Kasumi-1 (cell line): Measurements from ENCODE around the gene SMR3B.

Experiments
- DNase-seq, 2 experiments: peaks; one replicate each; lab custom pipeline; 2025; lab: John Stamatoyannopoulos, UW

Gene SMR3B

GRCh38 chr4:70382691-70383181 is at the start of gene SMR3B:
Gene SMR3B, plus strand, starts transcription at chr4:70383131. Its CDS starts 1,380 bp downstream, at chr4:70384511.
- DNase-seq: no peak

DNA sequence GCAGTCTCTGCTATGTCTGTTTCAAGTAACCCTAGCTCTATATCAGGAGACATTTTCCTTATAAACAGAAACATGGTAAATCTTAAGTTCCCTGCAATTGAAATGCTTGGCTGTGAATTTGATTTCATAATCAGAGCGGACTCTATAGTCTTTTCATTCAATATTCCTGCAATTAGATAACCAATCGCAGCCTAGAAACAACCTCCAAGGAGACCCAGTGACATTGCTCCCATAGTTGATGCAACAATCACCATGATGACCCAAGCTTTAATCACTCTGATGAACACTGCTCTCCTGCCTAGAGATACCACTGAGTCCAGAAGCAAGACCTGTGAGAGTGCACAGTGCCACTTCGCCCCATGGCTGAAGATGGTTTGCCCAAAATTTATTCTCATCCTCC is 48.2 kb upstream of the SMR3B start, which contains the start of gene CABS1:
CABS1 (plus strand) TSS at position 301 of the 400 bp plus-strand sequence; CDS start at position 360, 59 bp downstream.
- DNase-seq: no peak

DNA sequence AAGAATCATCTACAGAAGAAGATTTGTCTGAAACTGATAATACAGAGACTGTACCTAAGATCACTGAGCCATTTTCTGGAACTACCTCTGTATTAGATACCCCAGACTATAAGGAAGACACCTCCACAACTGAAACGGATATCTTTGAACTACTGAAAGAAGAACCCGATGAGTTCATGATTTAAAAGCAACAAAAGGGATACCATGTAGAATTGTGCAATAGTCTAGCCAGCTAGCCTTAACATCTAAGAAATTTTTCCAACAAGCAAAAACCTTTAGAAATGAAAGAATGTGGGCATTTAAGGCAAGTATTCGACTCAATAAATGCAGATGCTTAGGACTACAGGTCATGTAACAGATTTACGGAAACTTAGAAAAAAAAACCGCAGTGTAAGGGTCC is 46.9 kb upstream of the SMR3B start:
- DNase-seq: no peak

- DNase-seq: no peak
Measured at GRCh38 chr4:70337886-70338420, 45.0 kb upstream of the SMR3B start.

GRCh38 chr4:70356185-70356584 is 26.7 kb upstream of the SMR3B start:
- DNase-seq: no peak

DNA sequence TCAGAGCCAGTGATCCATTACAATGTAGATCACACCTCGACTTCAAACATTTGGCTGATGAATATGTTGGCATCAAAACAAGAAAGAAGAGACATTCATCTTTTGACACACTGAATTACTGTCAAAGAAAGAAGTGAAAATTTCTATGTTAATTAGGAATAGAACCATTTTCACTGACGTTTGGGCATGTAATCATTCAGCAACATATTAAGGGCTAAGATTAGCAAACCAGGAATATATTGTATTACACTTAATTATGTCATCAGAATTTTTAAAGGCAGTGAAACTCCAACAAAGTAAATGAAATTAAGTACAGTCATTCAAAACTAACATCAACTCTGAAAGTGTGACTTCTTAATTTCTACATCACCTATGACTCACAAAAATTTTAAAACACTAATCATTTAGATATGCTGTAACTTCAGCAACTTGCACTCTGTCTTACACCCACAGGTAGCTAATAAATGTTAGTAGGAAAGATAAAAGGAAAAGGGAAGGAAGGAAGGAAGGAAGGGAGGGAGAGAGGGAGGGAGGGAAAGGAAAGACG is 23.7 kb upstream of the SMR3B start:
- no peak for DNase-seq

GRCh38 chr4:70360460-70360859 is 22.5 kb upstream of the SMR3B start, which contains the start of gene SMR3A:
Gene SMR3A, plus strand, starts transcription at chr4:70360760. Its CDS starts 1,356 bp downstream, at chr4:70362116.
- DNase-seq: no peak

- no peak for DNase-seq
Measured at GRCh38 chr4:70364002-70364401, 18.9 kb upstream of the SMR3B start.

- DNase-seq: no peak
Measured at GRCh38 chr4:70365479-70365878, 17.5 kb upstream of the SMR3B start.

DNA sequence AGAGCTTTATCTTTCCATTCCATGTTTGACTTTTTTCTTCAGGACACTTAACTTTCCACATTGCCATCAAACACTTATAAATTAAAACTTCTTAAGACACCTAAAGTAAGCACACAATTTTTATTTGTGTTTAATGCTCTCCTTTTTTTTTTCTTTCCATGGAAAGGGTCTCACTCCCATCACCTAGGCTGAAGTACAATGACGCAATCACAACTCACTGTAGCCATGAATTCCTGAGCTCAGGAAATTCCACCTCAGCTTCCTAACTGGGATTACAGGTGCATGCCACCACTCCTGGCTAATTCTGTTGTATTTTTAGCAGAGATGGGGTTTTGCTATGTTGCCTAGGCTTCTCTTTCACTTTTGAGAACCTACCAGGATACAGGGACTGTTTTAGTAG is 15.1 kb upstream of the SMR3B start:
- no peak for DNase-seq

DNA sequence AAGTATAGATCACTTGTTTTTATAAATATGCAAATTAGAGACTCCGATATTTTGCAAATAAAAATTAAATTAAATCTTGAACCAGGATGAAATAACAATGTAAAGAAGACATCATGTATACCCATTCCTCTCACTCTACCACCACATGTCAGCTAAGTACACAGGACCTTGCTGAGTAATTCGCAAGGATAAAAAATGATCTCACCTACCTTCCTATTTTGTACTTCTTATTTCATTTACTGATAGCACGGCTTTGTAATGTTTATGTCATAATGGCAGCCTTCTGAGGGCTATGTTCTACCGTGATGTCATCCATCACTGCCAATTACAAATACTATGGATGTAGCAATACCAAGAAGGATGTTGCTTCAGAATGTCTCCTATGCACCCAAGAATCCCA is 10.9 kb upstream of the SMR3B start:
- no peak for DNase-seq

DNA sequence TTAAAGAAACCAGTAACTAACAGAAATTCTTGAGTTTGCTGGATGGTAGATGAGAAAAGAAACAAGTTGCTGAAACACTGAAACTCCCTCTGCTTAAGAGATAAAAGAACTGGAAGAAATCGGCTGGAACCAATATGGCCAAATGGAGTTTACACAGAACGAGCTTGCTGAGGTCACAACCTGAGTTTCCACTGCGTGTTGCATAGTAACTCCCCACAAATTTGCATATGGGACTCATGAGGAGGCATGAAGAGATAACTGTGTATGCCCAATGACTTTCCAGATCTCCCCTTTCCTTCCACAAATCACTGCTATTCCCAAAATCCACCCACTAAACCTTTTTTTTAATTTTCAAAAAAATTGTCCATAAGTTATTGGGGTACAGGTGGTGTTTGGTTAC is 10.2 kb upstream of the SMR3B start:
- DNase-seq: no peak

- no peak for DNase-seq
Measured at GRCh38 chr4:70380578-70380977, 2.4 kb upstream of the SMR3B start.

DNA sequence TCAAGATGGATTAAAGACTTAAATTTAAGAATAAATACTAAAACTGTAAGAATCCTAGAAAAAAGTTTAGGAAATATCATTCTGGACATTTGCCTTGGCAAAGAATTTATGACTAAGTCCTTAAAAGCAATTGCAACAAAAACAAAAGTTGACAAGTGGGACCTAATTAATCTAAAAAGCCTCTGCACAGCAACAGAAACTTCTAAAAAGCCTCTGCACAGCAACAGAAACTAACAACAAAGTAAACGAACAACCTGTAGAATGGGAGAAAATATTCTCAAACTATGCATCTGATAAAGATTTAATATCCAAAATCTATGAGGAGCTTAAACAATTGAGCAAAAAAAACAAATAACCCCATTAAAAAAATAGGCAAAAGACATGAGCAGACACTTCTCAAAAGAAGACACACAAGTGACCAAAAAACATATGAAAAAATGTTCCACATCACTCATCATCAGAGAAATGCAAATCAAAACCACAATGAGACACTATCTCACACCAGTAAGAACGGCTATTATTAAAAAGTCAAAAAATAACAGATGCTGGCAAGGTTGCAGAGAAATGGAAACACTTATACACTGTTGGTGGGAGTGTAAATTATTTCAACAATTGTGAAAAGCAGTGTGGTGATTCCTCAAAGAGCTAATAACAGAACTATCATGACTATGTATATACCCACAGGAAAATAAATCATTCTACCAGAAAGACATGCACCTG is 9.3 kb downstream of the SMR3B start:
- no peak for DNase-seq

GRCh38 chr4:70397580-70397979 is 14.6 kb downstream of the SMR3B start, which contains the start of gene OPRPN:
Gene OPRPN, plus strand, starts transcription at chr4:70397940. Its CDS starts 1,346 bp downstream, at chr4:70399286.
- no peak for DNase-seq

- DNase-seq: no peak
Measured at GRCh38 chr4:70399319-70399718, 16.4 kb downstream of the SMR3B start.

DNA sequence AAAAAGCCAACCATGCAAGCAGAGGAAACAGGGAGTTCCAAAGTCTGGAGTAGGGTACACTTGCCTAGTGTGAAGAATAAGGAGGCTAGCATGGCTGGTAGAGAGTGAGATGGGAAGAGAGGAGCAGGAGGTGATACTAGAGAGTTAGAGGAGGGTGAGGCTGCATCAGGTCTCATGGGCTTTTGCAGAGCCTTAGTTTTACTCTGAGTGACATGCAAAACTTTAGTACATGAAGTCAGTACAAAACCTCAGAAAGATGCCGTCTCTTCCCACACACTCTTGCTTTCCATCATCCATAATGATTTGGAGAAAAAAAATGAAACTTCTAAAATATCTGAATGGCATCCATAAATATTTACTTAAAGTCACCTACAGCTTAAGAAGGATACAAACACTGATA is 19.8 kb downstream of the SMR3B start:
- DNase-seq: no peak

- no peak for DNase-seq
Measured at GRCh38 chr4:70405765-70406164, 22.8 kb downstream of the SMR3B start.

DNA sequence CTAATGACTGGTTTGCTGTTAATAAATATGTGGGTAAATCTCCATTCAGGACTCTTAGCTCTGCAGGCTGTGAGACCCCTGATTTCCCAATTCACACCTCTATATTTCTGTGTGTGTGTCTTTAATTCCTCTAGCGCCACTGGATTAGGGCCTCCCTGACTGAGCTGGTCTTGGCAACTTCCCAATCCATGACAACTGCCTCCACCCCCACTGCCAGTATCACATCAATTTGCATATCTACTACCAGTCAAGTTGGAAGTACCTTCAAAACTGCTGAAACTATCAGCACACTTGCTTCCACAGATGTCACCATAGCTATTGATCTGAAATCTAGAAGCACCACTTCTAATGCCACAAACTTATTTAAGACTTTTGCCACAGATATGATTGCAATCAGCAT is 42.4 kb downstream of the SMR3B start:
- DNase-seq: no peak

DNA sequence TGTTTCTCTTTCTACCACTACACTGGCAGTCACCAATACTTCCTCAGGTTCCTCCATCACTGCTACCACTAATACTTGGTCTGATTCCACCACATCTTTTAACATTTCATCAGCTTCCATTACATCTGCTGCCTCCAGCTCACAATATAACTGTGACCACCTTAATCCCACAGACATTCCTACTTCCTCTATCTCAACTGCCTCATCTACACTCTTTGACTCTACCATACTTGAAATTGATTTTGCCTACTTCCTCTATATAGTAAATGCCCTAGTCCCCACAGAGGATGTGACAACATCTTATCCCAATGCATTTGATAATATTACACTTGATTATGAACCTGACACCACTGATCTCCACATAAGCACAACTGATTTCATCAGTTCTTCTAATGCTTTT is 43.9 kb downstream of the SMR3B start:
- no peak for DNase-seq

DNA sequence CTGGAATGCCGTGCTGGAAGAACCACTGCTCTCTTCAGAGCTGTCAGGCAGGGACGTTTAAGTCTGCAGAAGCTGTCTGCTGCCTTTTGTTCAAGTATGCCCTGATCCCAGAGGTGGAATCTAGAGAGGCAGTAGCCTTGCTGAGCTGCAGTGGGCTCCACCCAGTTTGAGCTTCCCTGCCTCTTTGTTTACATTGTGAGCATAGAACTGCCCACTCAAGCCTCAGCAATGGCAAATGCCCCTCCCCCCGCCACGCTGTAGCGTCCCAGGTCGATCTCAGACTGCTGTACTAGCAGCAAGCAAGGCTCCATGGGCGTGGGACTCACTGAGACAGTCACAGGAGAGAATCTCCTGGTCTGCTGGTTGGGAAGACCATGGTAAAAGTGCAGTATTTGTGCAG is 54.3 kb downstream of the SMR3B start:
- DNase-seq: no peak
